ENCODE measurements around the gene SNORC. TPM values are rescaled to one million over a fixed set of nuclear protein-coding genes. Genes with fewer than 3 reads are reported as not detected.
"Not testable (repeated sequence)": the region's sequence is repeated elsewhere in the genome, so short reads cannot be mapped to it uniquely, and the experiment has no call there.

The SNORC gene
- total RNA-seq, 1 donor from 2014 or later, result 0.53 TPM

DNA sequence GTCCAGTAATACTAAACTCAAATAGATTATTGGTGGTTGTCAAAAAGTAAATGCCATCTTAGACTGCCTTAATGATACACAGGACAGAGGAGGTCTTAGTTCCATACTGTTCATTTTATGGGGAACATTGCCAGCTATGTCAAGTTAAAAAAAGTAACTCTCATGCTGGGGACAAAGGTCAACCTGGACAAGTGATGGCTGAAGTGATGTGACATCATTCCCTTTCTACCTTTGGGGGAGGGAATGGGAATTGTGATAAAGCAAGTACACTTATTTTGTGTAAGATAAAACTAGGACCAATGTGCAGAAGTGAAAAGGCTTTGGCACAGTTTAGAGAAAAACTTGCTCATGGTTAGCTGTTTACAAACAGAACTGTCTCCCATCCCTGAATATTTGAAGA, 24.0 kb upstream of the SNORC start:
- ATAC-seq (no peak), DNase-seq (no peak)
- Histone ChIP-seq H3K36me3 (peaks cover 95% of the 10 kb centered on the region), H3K4me3 (no peak overlapping the region), H3K9me3 (no peaks in the 10 kb centered on the region), H3K27ac (no peak overlapping the region), H3K4me1 (no peaks in the 10 kb centered on the region), H3K27me3 (ENCODE audit: low read depth) (no peaks in the 10 kb centered on the region)
- TF ChIP-seq, protein P1, sequence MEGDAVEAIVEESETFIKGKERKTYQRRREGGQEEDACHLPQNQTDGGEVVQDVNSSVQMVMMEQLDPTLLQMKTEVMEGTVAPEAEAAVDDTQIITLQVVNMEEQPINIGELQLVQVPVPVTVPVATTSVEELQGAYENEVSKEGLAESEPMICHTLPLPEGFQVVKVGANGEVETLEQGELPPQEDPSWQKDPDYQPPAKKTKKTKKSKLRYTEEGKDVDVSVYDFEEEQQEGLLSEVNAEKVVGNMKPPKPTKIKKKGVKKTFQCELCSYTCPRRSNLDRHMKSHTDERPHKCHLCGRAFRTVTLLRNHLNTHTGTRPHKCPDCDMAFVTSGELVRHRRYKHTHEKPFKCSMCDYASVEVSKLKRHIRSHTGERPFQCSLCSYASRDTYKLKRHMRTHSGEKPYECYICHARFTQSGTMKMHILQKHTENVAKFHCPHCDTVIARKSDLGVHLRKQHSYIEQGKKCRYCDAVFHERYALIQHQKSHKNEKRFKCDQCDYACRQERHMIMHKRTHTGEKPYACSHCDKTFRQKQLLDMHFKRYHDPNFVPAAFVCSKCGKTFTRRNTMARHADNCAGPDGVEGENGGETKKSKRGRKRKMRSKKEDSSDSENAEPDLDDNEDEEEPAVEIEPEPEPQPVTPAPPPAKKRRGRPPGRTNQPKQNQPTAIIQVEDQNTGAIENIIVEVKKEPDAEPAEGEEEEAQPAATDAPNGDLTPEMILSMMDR (IDR thresholded peaks at IDR 0.05), result no peak
- intact Hi-C loops (cut with DNase I), result no loop called here

DNA sequence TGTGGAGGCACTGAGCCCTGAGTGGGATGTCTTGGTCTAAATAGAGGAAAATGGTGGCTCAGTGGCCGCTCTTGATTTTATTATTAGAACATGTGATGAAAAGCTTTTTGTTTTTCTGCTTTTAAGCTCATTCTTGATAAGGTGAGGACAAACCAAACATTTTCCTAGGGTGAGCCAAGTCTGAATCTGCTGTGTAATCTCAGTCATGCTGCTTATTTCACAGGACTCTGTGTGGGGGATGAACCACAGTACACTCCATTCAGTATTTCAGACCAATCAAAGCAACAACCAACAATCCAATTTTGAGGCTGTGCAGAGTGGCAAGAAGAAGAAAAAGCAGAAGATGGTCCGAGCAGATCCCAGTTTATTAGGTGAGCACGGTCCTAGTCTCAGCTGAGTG, 20.0 kb upstream of the SNORC start:
- Histone ChIP-seq H3K27ac (no peak overlapping the region), H3K9me3 (no peaks in the 10 kb centered on the region), H3K27me3 (ENCODE audit: low read depth) (no peaks in the 10 kb centered on the region), H3K36me3 (peaks cover 89% of the 10 kb centered on the region), H3K4me1 (peaks cover 9% of the 10 kb centered on the region), H3K4me3 (no peak overlapping the region)
- intact Hi-C loops (cut with DNase I), result loop anchor here (10.0 kb wide), 1 partner anchor 405 kb away; the partner anchor contains the start of gene ATG16L1
- no peak for ATAC-seq
- TF ChIP-seq, protein P1 (IDR thresholded peaks at IDR 0.05), result no peak
- no peak for DNase-seq

GRCh38 chr2:232852081-232852480, 18.0 kb upstream of the SNORC start:
- not testable (repeated sequence) for H3K27ac ChIP-seq; H3K4me1 ChIP-seq; H3K9me3 ChIP-seq; H3K4me3 ChIP-seq; H3K27me3 ChIP-seq (ENCODE audit: low read depth); DNase-seq; ATAC-seq
- H3K36me3 ChIP-seq, result peaks cover 89% of the 10 kb centered on the region
- intact Hi-C loops (cut with DNase I), result loop anchor here (10.0 kb wide), 1 partner anchor 403 kb away; the partner anchor contains the start of gene ATG16L1

- Histone ChIP-seq H3K9me3 (no peaks in the 10 kb centered on the region), H3K27ac (no peak overlapping the region), H3K27me3 (ENCODE audit: low read depth) (no peaks in the 10 kb centered on the region), H3K36me3 (peaks cover 89% of the 10 kb centered on the region), H3K4me3 (no peak overlapping the region), H3K4me1 (peaks cover 9% of the 10 kb centered on the region)
- DNase-seq (no peak), ATAC-seq (no peak)
- intact Hi-C loops (cut with DNase I), result loop anchor here (10.0 kb wide), 1 partner anchor 402 kb away; the partner anchor contains the start of gene ATG16L1
- TF ChIP-seq, protein P1 (IDR thresholded peaks at IDR 0.05), result no peak
Observed at GRCh38 chr2:232852676-232853075, 17.4 kb upstream of the SNORC start.

GRCh38 chr2:232854082-232854481, 16.0 kb upstream of the SNORC start:
- DNase-seq (peak; percentile 70), ATAC-seq (peak in 1 of 2 donors; percentile 43)
- Histone ChIP-seq H3K27ac (no peak overlapping the region), H3K4me1 (peaks cover 9% of the 10 kb centered on the region), H3K9me3 (no peaks in the 10 kb centered on the region), H3K36me3 (peaks cover 89% of the 10 kb centered on the region), H3K27me3 (ENCODE audit: low read depth) (no peaks in the 10 kb centered on the region), H3K4me3 (no peak overlapping the region)
- intact Hi-C loops (cut with DNase I), result loop anchor here (10.0 kb wide), 1 partner anchor 401 kb away; the partner anchor contains the start of gene ATG16L1
- TF ChIP-seq, protein P1 (IDR thresholded peaks at IDR 0.05), result no peak

DNA sequence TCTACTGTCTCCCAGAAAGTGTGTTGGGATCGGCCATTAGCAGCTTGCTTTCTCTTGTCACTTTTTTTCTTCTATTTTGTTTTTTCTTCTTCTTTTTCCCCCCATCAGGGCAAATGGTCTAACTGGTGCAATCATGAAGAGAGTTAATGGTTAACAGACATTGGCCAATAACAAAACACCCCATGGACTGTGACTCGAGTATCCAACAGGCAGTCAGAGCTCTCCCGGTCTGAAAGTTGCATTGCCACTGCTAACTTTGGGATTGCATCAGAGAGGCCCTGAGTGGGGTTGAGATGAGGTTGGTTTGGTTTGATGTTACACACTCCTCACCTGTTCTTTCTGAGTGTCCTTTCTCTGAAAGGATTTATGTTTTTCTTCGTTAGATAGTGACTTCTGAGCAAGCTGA, 12.9 kb upstream of the SNORC start:
- DNase-seq (no peak), ATAC-seq (peak; percentile 57 to 66)
- no peaks in the 10 kb centered on the region for H3K27me3 ChIP-seq (ENCODE audit: low read depth)
- no peak overlapping the region for H3K27ac ChIP-seq
- intact Hi-C loops (cut with DNase I), result loop anchor here (10.0 kb wide), 1 partner anchor 398 kb away; the partner anchor contains the start of gene ATG16L1
- H3K4me3 ChIP-seq, result no peak overlapping the region
- peaks cover 76% of the 10 kb centered on the region for H3K36me3 ChIP-seq
- TF ChIP-seq, protein P1 (IDR thresholded peaks at IDR 0.05), result no peak
- no peaks in the 10 kb centered on the region for H3K9me3 ChIP-seq
- peaks cover 9% of the 10 kb centered on the region for H3K4me1 ChIP-seq
